HepG2 (cell line): ENCODE measurements around the gene GFPT2. TPM values are rescaled to one million over a fixed set of nuclear protein-coding genes. Genes with fewer than 3 reads are reported as not detected.

ENCODE experiments used
- ATAC-seq: fragments of 200-7000 bp; cut with Tn5 transposase; 3 replicates; pipeline ENCODE4 v1.9.1; 2020; ENCODE audit warnings: mild to moderate bottlenecking, moderate library complexity
- BruUV-seq: library from RNA; stranded (reverse); fragments of 400-500 nt; replicated peaks from 2 replicates; lab custom pipeline; 2021; lab: Mats Ljungman, UMichigan
- CTCF ChIA-PET: fragments of 300-600 bp; formaldehyde crosslinking; extraction: SDS; loops from one replicate; lab custom pipeline; 2021; ENCODE audit warnings: low total read pairs, inconsistent platforms, low intra/inter-chr PET ratio; lab: Yijun Ruan, JAX
- POLR2A ChIA-PET: fragments of 350-600 bp; sonication (Branson Sonifier 250); formaldehyde crosslinking; loops from one replicate; lab custom pipeline; 2020; ENCODE audit warnings: antibody characterized with exemption, inconsistent platforms; lab: Yijun Ruan, JAX
- DNase-seq: peaks from one replicate; pipeline ENCODE4 v3.0.0-alpha.2; 2015; ENCODE audit warnings: low spot score
- FAIRE-seq: peaks from 3 replicates; lab custom pipeline; 2011; peaks lifted over from hg19 to GRCh38; lab: Jason Lieb, UNC
- H2AFZ ChIP-seq: one replicate; pipeline ENCODE4 v1.6.1; 2011; ENCODE audit warnings: low read length, inconsistent platforms
- H3K27ac ChIP-seq: fragments of 300-600 bp; 3 replicates; pipeline ENCODE4 v1.8.0; 2011; ENCODE audit warnings: mixed run types, mild to moderate bottlenecking, mixed read lengths, low read length, inconsistent platforms; ENCODE audit not compliant: insufficient read depth; ENCODE audit errors: extremely low read length
- H3K27me3 ChIP-seq, 2 experiments: fragments of 200-600 bp in 1 of 2; 2 replicates in 1 of 2; 3 replicates in 1 of 2; pipeline versions ENCODE4 v1.6.0 to v1.8.0; 2011; ENCODE audit warnings: low read length in 2 of 2, mild to moderate bottlenecking in 2 of 2, moderate library complexity in 2 of 2, inconsistent platforms in 1 of 2; ENCODE audit not compliant: insufficient read depth in 2 of 2, control insufficient read depth in 1 of 2
- H3K36me3 ChIP-seq, 2 experiments: fragments of 200-600 bp in 1 of 2; replicated peaks in 1 of 2; 2 replicates in 1 of 2; 3 replicates in 1 of 2; pipeline versions ENCODE4 v1.5.1 to v1.8.0; 2011; ENCODE audit warnings: low read length in 2 of 2, inconsistent platforms in 1 of 2; ENCODE audit not compliant: insufficient read depth in 2 of 2, control insufficient read depth in 1 of 2
- H3K4me1 ChIP-seq: 2 replicates; pipeline ENCODE4 v1.5.1; 2012; ENCODE audit warnings: low read length, inconsistent platforms; ENCODE audit not compliant: insufficient read depth
- H3K4me2 ChIP-seq: 2 replicates; pipeline ENCODE4 v1.6.0; 2011; ENCODE audit warnings: low read depth, low read length, inconsistent platforms
- H3K4me3 ChIP-seq, 3 experiments: fragments of 200-600 bp in 1 of 3; sonication (generic), shearing (Covaris generic) in 1 of 3; replicated peaks in 1 of 3; 2 replicates each; pipeline ENCODE4 v1.5.1; 2011 to 2016; ENCODE audit warnings: low read length in 3 of 3, inconsistent platforms in 2 of 3, low read depth in 2 of 3, mild to moderate bottlenecking in 2 of 3, control low read depth in 1 of 3, mixed read lengths in 1 of 3; ENCODE audit not compliant: insufficient read depth in 1 of 3
- H3K79me2 ChIP-seq: one replicate; pipeline ENCODE4 v1.6.1; 2011; ENCODE audit warnings: low read length, inconsistent platforms; ENCODE audit not compliant: insufficient read depth
- H3K9ac ChIP-seq: 2 replicates; pipeline ENCODE4 v1.6.0; 2011; ENCODE audit warnings: mild to moderate bottlenecking, low read depth, low read length, inconsistent platforms; ENCODE audit not compliant: insufficient read depth
- H3K9me3 ChIP-seq: 2 replicates; pipeline ENCODE4 v1.5.1; 2012; ENCODE audit warnings: mild to moderate bottlenecking, low read length
- H4K20me1 ChIP-seq: 2 replicates; pipeline ENCODE4 v1.6.0; 2011; ENCODE audit warnings: inconsistent platforms, mild to moderate bottlenecking, low read length, moderate library complexity; ENCODE audit not compliant: insufficient read depth
- ARNTL ChIP-seq: sonication (generic); formaldehyde crosslinking; IDR thresholded peaks from 2 replicates; pipeline ENCODE4 v1.4.0; 2020; ENCODE audit warnings: mild to moderate bottlenecking, missing genetic modification reagents
- CCAR2 ChIP-seq: fragments of 200-400 bp; formaldehyde crosslinking; optimal IDR thresholded peaks from 2 replicates; pipeline ENCODE3; 2018; ENCODE audit warnings: low read depth, mild to moderate bottlenecking, low read length, moderate library complexity
- CHD2 ChIP-seq: IDR thresholded peaks from 2 replicates; pipeline ENCODE4 v1.6.1; 2011; ENCODE audit warnings: low read depth, low read length, improper control_type of control experiment
- DPF2 ChIP-seq: sonication (generic); formaldehyde crosslinking; IDR thresholded peaks from 2 replicates; pipeline ENCODE4 v1.4.0; 2020; ENCODE audit warnings: mild to moderate bottlenecking, low read depth, missing genetic modification reagents, borderline replicate concordance
- EP300 ChIP-seq, 3 experiments: sonication (generic) in 1 of 3; formaldehyde crosslinking in 1 of 3; IDR thresholded peaks; 2 replicates each; pipeline versions ENCODE4 v1.5.1 to v1.6.1; 2011 to 2020; ENCODE audit warnings: low read depth in 2 of 3, low read length in 2 of 3, borderline replicate concordance in 1 of 3, improper control_type of control experiment in 1 of 3, mild to moderate bottlenecking in 1 of 3, missing genetic modification reagents in 1 of 3, moderate library complexity in 1 of 3
- HNRNPUL1 ChIP-seq: fragments of 200-400 bp; formaldehyde crosslinking; IDR thresholded peaks from 2 replicates; pipeline ENCODE4 v1.6.1; 2017; ENCODE audit warnings: low read depth, mild to moderate bottlenecking, low read length, moderate library complexity
- HOXA9 ChIP-seq: sonication (generic); formaldehyde crosslinking; IDR thresholded peaks from 2 replicates; pipeline ENCODE4 v1.8.1; 2022; ENCODE audit warnings: missing genetic modification reagents, mild to moderate bottlenecking, moderate library complexity, borderline replicate concordance
- MYPOP ChIP-seq: sonication (generic); formaldehyde crosslinking; IDR thresholded peaks from 2 replicates; pipeline ENCODE4 v1.8.1; 2023; ENCODE audit warnings: mild to moderate bottlenecking, moderate library complexity, missing genetic modification reagents
- NBN ChIP-seq: fragments of 450-650 bp; conservative IDR thresholded peaks from 2 replicates; pipeline ENCODE4 v1.6.1; 2017
- RAD21 ChIP-seq: fragments of 450-650 bp; formaldehyde crosslinking; IDR thresholded peaks from 2 replicates; pipeline ENCODE4 v1.5.0; 2020; ENCODE audit warnings: mild to moderate bottlenecking
- ZBTB39 ChIP-seq: sonication (generic); formaldehyde crosslinking; IDR thresholded peaks from 2 replicates; pipeline ENCODE4 v1.5.0; 2020; ENCODE audit warnings: missing genetic modification reagents
- ZNF576 ChIP-seq: sonication (generic); formaldehyde crosslinking; IDR thresholded peaks from 2 replicates; pipeline ENCODE4 v1.4.0; 2020; ENCODE audit warnings: mild to moderate bottlenecking, missing genetic modification reagents
- ZNF605 ChIP-seq: sonication (generic); formaldehyde crosslinking; IDR thresholded peaks from 2 replicates; pipeline ENCODE4 v1.8.0; 2022; ENCODE audit warnings: mild to moderate bottlenecking, missing genetic modification reagents
- ZNF788 ChIP-seq: sonication (generic); formaldehyde crosslinking; IDR thresholded peaks from 2 replicates; pipeline ENCODE4 v1.5.0; 2020; ENCODE audit warnings: mild to moderate bottlenecking, missing genetic modification reagents, borderline replicate concordance
- ZNF879 ChIP-seq: sonication (generic); formaldehyde crosslinking; IDR thresholded peaks from 2 replicates; pipeline ENCODE4 v1.8.1; 2023; ENCODE audit warnings: missing genetic modification reagents
- WGBS: methylation state at CpG from one replicate; pipeline ENCODE4 v1.1.6; 2017; ENCODE audit warnings: low lambda C conversion rate; 5-methylcytosine and 5-hydroxymethylcytosine counted together
- in situ Hi-C: cut with HindIII; loops from 2 replicates; pipeline ENCODE4 v1.10.0; 2017; ENCODE audit warnings: low pct_unique_long_range_greater_than_20kb; ENCODE audit not compliant: extremely low pct_ligation_motif_present
- intact Hi-C: fragments of 100-400 bp; cut with micrococcal nuclease; formaldehyde crosslinking; loops from one replicate; pipeline ENCODE4 v1.10.0; 2022; ENCODE audit not compliant: unreplicated experiment
- polyA plus RNA-seq, 8 experiments: library from polyadenylated mRNA; depleted of rRNA in 3 of 8; stranded (reverse) in 7 of 8; unstranded in 1 of 8; fragments of >200 nt; fragmentation: Illumina TruSeq in 4 of 8; extraction: Trizol in 4 of 8; gene quantifications; 2 replicates each; pipeline versions ENCODE4 v1.2.1 to v1.2.3, GENCODE V29; 2011 to 2016; ENCODE audit warnings: low read depth in 4 of 8, missing spikeins in 1 of 8, mixed read lengths in 1 of 8; ENCODE audit not compliant: insufficient read depth in 1 of 8
- total RNA-seq, 5 experiments: library from RNA; depleted of rRNA; stranded (reverse); fragments of >200 nt; fragmentation: Illumina TruSeq; extraction: Trizol; gene quantifications; 2 replicates each; pipeline ENCODE4 v1.2.3, GENCODE V29; 2016; ENCODE audit warnings: low read depth in 1 of 5

The GFPT2 gene
- total and polyA plus RNA-seq, 2 of the 13 experiments (the other 11 are each of a cell fraction or from before 2014, with no cell fraction given), result 0.18 TPM

DNA sequence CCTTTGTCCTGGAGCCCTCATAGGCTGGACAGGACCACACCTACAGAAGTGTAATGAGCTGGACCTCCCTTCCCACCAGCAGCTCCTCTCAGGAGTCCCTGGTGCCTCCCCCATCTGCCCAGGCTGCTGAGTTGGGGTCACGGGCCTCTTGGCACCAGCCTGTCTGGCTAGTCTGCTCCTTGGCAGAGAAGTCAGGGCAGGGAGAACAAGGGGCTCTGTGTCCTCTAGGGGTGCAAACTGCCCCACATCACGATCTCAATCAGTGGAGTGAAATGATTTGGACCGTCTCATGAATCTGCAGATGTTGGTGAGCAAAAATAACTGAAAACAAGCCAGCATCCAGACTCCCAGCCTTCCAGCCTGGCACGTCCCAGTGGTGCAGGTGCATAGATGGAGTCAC lies 14.9 kb upstream of the GFPT2 start:
- intact Hi-C loops (no loop called here), in situ Hi-C loops (no loop called here)
- no peak overlapping the region for H2AFZ ChIP-seq
- BruUV-seq, result no TSS peak
- no peaks in the 10 kb centered on the region for H4K20me1 ChIP-seq
- H3K27ac ChIP-seq, result no peak overlapping the region
- ATAC-seq (no peak), FAIRE-seq (no peak), DNase-seq (no peak)
- H3K27me3 ChIP-seq, result peaks cover 3 to 33% of the 10 kb centered on the region in 2 experiments; a peak in 3 of 5 replicates
- H3K79me2 ChIP-seq, result no peaks in the 10 kb centered on the region
- ChIA-PET CTCF (no interaction called here), POLR2A (no interaction called here)
- H3K36me3 ChIP-seq, result no peaks in the 10 kb centered on the region
- no peak overlapping the region for H3K9ac ChIP-seq
- no peaks in the 10 kb centered on the region for H3K4me1 ChIP-seq
- no peaks in the 10 kb centered on the region for H3K9me3 ChIP-seq
- H3K4me3 ChIP-seq, result no peak overlapping the region
- TF ChIP-seq ZNF879 (CRISPR knock-in tag) (no peak), ZNF788 (CRISPR knock-in tag) (no peak), ZNF605 (CRISPR knock-in tag) (no peak), HOXA9 (CRISPR knock-in tag) (no peak), HNRNPUL1 (no peak), RAD21 (CRISPR knock-in tag) (no peak), DPF2 (CRISPR knock-in tag) (no peak), CCAR2 (no peak), CHD2 (no peak)
- H3K4me2 ChIP-seq, result no peak overlapping the region
- WGBS, result 21% methylated on average over 3 of the region's 4 CpGs

GRCh38 chr5:180367300-180367699 lies 14.2 kb upstream of the GFPT2 start:
- 35% methylated on average over 8 of the region's 8 CpGs for WGBS
- intact Hi-C loops (no loop called here), in situ Hi-C loops (no loop called here)
- POLR2A ChIA-PET, result no interaction called here
- Histone ChIP-seq H2AFZ (no peak overlapping the region), H4K20me1 (no peaks in the 10 kb centered on the region), H3K4me2 (no peak overlapping the region), H3K36me3 (no peaks in the 10 kb centered on the region), H3K4me3 (no peak overlapping the region), H3K27ac (no peak overlapping the region), H3K9me3 (no peaks in the 10 kb centered on the region), H3K9ac (no peak overlapping the region), H3K4me1 (no peaks in the 10 kb centered on the region), H3K27me3 (peaks cover 3 to 35% of the 10 kb centered on the region in 2 experiments; a peak in 3 of 5 replicates), H3K79me2 (no peaks in the 10 kb centered on the region)
- no TSS peak for BruUV-seq
- TF ChIP-seq ZNF576 (CRISPR knock-in tag), result no peak
- TF ChIP-seq ZBTB39, result no peak
- no peak for TF ChIP-seq ARNTL (CRISPR knock-in tag)
- no peak for TF ChIP-seq MYPOP
- TF ChIP-seq EP300 (IDR thresholded peaks at IDR 0.05; ENCODE audit: low read depth in 2 of 2, low read length in 2 of 2), result no peak
- TF ChIP-seq EP300 (CRISPR knock-in tag; IDR thresholded peaks at IDR 0.05; ENCODE audit: borderline replicate concordance), result no peak
- TF ChIP-seq NBN, result no peak
- CTCF ChIA-PET, result no interaction called here
- FAIRE-seq, result no peak
- no peak for DNase-seq
- ATAC-seq, result no peak
